ENCODE measurements around the gene MAEA.
A peak's percentile ranks its signal among the peaks of the same experiment; 100 is the strongest.
"Not testable (repeated sequence)": the region's sequence is repeated elsewhere in the genome, so short reads cannot be mapped to it uniquely, and the experiment has no call there.

MAEA gene

DNA sequence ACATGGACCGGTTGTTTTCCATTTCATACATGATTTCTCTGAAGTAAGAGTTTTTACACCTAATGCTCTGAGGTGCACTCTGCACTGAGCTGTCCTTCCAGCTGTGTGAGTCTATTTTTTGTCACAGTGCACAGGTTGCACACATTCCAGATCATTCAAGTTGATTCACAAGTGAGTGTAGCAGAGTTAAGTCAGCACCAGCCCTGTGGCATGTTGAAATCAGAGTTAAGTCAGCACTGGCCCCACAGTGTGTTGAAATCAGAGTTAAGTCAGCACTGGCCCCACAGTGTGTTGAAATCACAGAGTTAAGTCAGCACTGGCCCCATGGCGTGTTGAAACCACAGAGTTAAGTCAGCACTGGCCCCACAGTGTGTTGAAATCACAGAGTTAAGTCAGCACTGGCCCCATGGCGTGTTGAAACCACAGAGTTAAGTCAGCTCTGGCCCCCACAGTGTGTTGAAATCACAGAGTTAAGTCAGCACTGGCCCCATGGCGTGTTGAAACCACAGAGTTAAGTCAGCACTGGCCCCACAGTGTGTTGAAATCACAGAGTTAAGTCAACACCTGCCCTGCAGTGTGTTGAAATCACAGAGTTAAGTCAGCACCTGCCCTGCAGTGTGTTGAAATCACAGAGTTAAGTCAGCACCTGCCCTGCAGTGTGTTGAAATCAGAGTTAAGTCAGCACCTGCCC lies 45.6 kb downstream of the MAEA start:
- not testable (repeated sequence) for DNase-seq (ENCODE audit: low spot score)

- DNase-seq (ENCODE audit: low spot score) = no peak
These were observed 46.4 kb downstream of the MAEA start for GRCh38 chr4:1336088-1336491.

DNA sequence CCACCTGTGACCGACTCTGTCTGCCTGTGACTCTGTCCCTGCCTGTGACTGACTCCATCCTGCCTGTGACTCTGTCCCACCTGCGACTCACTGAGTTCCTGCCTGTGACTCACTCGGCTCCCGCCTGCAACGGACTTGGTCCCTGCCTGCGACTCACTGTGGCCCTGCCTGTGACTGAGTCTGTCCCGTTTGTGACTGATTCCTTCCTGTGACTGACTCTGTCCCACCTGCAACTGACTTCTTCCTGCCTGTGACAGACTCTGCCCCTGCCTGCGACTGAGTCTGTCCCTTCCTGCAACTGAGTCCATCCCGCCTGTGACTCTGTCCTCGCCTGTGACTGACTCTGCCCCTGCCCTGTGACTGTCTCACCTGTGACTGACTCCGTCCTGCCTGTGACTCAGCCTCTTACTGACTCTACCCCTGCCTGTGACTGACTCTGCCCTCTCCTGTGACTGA lies 47.7 kb downstream of the MAEA start:
- DNase-seq (ENCODE audit: low spot score) = peak; percentile 56

- DNase-seq (ENCODE audit: low spot score) = no peak
These were observed 48.5 kb downstream of the MAEA start for GRCh38 chr4:1337951-1338751.

- DNase-seq (ENCODE audit: low spot score) = no peak
These were observed 49.2 kb downstream of the MAEA start for GRCh38 chr4:1338752-1339414.

DNA sequence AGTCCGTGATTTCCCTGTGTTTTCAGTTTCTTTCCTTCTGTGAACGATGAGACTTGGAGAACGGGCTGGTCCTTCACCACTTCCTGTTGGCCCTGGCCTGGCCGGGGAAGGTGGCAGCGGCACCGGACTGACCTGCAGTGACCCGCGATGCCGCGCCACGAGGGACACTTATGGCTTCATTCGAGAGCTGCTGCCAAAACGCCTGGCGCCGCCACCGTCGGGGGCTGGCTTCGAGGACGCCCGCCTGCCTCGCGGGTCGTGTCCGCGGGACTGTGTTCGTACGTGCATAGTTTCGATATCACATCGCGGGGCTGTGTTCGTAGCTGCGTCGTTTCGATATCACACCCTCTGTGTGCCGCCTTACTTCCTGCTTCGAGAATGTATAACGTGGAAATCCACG lies 49.8 kb downstream of the MAEA start:
- no peak for DNase-seq (ENCODE audit: low spot score)

DNA sequence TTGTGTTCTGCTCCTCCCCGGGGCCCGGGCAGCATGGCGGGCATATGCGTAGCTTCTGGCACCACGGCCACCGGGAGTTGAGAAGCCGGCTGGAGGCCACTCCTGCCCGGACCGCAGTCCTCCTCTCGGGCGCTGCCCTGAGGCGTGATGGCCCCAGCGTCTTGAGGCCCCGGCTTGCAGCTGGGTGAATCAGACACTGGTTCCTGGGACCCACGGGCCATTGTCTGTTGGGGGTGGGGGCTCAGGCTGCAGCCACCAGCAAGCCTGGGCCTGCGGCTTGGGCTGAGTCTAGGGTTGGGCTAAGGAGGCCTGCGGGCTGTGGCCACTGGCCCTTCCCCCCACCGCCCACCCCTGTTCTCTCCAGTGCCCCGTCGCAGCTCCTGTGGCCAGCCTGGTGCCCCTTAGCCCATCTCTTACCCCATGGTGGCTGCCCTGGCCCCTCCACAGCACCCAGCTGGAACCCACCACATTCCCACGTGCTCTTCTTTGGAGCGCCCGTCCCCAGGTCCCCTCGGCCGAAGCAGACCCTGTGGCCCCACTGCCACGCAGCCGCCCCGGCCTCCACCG lies 50.6 kb downstream of the MAEA start:
- no peak for DNase-seq (ENCODE audit: low spot score)

DNA sequence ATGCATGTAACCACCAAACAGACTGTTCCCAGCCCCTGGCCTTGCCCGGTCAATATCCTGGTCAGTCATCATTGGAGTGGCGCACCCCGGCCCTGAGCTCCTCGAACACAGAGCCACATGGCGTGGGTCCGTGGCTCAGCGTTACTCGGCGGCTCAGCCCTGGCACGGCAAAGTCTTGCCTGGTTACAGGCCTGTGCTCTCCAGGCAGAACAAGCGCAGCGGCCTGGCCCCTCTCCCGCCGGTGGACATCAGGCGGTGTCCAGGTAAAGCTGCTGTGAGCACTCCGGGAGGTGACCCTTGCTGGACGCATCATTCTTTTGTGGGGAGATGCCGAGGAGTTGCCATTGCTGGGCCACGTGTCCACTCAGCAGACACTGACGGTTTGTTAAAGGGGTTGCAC lies 51.2 kb downstream of the MAEA start:
- DNase-seq (ENCODE audit: low spot score) = no peak

- no peak for DNase-seq (ENCODE audit: low spot score)
These were observed 52.3 kb downstream of the MAEA start for GRCh38 chr4:1342003-1342402.

DNA sequence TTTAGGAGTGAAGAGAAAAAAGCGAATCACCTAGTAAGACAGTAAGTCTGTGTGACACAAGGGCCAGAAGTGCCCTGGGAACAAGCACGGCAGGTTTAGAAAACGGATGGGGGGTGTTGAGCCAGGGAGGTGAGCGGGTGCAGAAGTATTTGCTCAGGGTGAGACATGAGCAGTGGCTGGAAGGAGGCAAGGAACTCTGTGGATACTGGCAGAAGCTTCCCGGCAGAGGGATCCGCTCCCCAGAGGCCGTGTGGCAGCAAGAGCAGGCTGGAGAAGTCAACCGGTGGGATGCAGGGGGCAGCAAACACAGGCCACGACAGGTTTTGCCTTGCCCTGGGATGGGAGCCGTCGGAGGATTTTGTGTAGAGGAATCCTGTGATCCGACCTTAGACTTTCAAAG lies 55.0 kb downstream of the MAEA start:
- DNase-seq (ENCODE audit: low spot score) = no peak

DNA sequence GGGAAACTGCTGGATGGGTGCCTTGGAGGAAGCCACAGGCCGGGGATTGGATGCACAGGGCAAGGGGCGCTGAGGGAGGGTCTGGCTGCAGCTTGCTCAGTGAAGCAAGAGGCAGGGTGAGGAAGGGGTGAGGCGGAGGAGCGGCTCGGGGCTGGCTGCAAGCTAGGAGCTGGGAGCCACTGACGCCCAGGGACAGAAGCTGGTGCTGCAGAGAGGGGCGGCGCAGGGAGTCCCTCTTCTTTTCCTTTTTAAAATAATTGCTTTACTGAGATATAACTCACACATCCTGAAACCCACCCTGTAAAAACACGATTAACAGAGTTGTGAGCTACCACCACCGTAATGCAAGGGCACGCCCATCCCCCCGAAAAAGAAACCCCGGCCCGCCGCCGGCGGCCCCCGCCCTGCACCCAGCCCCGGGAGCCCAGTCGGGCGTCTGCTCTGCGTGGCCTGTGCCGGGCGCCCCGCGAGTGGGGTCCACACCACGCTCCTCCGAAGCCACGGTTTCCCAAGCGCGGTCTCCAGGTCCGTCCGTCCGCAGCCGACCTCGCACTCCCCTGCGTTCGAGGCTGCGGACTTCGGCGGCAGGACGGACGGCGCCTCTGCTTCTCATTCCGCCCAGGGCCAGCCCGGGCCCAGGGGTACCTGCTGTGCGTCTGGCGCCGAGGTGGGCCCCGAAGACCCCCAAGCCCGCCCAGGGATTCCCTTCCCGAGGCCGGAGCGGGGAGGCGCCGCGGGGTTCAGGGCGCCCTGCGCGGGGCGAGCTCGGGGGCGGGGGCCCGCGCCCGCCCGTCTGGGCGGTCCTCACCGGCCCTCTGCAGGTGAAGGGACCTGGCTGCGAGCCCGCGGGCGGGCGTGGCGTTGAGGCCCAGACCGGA lies 56.5 kb downstream of the MAEA start:
- peak; percentile 58 for DNase-seq (ENCODE audit: low spot score)

DNA sequence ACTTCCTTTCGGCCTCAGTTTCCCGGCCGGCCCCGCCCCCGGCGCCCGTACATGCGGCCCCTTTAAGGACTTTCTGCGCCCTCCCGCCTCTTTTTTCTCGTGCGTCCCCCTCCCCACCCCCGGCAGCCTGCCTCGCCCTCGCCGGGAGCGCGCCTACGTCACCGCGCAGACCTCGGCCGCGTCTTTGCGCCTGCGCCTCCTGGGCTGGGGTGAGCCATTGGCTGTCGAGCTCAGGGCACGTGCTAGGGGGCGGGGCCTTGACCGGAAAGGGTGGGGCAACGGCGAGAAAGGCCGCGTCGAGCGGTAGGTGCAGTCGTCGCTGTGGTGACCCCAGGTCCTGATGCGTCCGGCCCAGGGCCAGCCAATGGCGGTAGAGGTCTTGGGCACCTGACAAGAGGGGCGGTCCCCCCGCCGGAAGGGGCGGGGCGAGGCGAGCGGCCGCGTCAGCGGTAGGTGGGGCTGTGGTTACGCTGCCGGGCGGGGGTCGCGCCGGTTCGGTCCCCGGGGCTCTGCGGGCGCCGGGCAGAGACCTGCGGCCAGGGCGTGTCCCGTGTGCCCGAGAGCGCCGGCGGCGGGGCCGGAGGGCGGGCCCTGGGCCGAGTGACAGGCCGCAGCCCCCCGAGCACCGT lies 57.2 kb downstream of the MAEA start, which contains the start of gene UVSSA:
UVSSA (plus strand) TSS at position 428 of the 629 bp plus-strand sequence. CDS start 884 bp downstream, outside the sequence.
- peak; percentile 100 for DNase-seq (ENCODE audit: low spot score)

GRCh38 chr4:1347410-1347864 lies 57.7 kb downstream of the MAEA start:
- peak; percentile 27 for DNase-seq (ENCODE audit: low spot score)

DNA sequence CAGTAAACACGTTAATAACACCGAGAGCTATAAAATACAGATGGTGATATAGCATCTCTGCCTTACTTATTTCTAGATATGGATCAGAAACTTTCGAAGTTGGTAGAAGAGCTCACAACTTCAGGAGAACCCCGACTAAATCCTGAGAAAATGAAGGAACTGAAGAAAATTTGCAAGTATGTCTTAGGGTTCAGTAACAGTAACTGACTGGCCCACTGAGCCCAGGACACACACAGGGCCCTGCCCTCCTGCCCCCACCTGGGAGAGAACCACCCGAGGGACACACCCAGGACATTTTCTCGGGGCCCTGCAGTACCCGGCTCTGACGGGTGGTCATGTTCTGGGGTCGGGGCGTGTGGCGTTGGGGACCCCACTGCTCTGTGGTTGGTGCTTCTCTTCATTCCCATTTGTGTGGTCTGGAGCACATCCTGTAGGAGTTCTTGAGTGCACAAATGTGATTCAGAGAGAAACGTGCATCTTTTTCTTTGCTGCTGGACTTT lies 58.4 kb downstream of the MAEA start:
- no peak for DNase-seq (ENCODE audit: low spot score)

GRCh38 chr4:1348746-1349145 lies 59.1 kb downstream of the MAEA start:
- no peak for DNase-seq (ENCODE audit: low spot score)

- no peak for DNase-seq (ENCODE audit: low spot score)
These were observed 59.9 kb downstream of the MAEA start for GRCh38 chr4:1349359-1350168.

DNA sequence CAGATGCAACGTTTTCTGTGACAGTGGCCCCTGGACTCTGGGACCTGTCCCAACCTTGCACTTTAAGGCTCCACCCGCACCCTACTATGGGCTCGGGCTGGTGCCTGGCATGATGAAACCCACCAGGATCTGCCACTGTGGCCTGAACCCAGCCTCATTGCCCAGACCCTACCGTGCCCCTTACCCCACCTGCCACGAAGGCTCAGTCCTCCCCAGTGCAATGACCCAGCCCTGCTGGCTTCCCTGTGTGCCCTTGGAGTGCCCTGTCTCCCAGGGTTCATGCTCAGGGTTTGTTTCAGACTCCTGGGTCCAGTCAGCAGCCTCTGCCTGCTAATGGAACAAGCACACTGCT lies 60.5 kb downstream of the MAEA start:
- no peak for DNase-seq (ENCODE audit: low spot score)

GRCh38 chr4:1351854-1352566 lies 62.3 kb downstream of the MAEA start:
- DNase-seq (ENCODE audit: low spot score) = peak; percentile 89

DNA sequence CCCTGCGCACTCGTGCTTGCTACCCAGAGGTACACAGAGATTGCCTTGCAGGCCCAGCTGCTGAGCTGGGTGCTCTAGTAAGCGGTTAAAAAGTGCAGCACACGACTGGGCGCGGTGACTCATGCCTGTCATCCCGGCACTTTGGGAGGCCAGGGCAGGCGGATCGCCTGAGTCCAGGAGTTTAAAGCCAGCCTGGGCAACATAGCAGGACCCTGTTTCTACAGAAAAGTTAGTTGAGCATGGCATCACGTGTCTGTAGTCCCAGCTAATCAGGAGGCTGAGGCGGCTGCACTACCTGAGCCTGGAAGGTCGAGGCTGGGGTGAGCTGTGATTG lies 62.8 kb downstream of the MAEA start:
- DNase-seq (ENCODE audit: low spot score) = no peak

All from CD4-positive, alpha-beta T cell treated with Interleukin-15 for 4 hours (primary cell).